NCI-H82 (cell line): ENCODE data around the gene PORCN.

ENCODE experiments used
- DNase-seq: peaks from one replicate; lab custom pipeline; 2025; lab: John Stamatoyannopoulos, UW

Gene PORCN

GRCh38 chrX:48476919-48477318, 31.9 kb upstream of the PORCN start:
- DNase-seq = no peak

GRCh38 chrX:48477960-48478755, 30.6 kb upstream of the PORCN start:
- DNase-seq = no peak

DNA sequence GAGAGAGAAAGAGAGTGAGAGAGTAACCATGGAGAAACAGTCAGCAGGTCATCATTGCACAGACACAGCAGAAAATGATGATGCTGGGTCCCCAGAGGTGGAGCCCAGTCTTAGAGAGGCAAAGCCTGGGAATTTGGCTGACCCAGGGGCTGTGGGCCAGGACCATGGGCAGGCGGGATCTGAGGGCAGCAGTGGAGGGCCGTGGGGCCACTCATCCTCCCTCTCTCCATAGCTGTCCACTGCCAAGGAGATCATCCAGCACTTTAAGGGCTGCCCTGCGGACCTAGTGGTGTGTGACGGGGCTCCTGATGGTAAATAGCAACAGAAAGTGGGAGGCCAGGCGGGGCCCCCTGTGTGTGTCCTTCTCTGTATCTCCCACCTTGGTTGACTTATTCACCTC, 30.0 kb upstream of the PORCN start:
- no peak for DNase-seq

DNA sequence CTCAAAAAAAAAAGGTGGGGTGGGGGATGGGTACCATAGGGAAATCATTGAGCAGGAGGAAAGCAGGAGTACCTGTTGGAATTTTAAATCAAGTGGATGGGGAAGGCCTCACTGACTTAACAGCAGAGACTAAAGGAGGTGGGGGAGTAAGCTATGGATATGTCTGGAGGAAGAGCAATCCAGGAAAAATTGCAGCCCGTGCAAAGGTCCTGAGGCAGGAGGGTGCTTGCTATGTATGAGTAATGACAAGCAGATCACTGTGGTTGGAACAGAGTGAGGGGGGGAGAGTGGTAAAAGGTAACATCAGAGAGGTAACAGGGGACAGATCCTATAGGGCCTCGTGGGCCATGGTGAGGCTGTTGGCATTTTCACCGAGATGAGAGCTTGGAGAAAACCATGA, 28.6 kb upstream of the PORCN start:
- no peak for DNase-seq

GRCh38 chrX:48480583-48480982, 28.2 kb upstream of the PORCN start:
- no peak for DNase-seq

GRCh38 chrX:48482526-48482925, 26.3 kb upstream of the PORCN start:
- no peak for DNase-seq

DNA sequence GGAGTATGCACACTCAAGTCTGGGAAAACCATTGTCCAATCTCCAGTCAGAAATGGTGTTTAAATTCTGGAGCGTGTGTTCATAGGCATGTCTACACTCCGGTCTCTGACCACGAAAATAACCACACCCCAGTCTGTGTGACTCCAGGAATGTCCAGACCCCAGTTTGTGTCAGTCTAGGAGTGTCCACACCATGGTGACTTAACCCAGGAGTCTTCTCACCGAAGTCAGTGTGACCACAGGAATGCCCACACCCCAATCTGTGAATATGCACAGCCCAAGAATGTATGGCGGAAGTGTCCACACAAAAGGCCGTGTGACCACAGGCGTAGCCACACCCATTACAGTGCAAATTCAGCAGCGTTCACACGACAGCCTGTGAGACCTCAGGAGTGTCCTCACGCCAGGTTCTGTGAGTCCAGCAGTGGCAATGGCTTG, 21.4 kb upstream of the PORCN start:
- no peak for DNase-seq

DNA sequence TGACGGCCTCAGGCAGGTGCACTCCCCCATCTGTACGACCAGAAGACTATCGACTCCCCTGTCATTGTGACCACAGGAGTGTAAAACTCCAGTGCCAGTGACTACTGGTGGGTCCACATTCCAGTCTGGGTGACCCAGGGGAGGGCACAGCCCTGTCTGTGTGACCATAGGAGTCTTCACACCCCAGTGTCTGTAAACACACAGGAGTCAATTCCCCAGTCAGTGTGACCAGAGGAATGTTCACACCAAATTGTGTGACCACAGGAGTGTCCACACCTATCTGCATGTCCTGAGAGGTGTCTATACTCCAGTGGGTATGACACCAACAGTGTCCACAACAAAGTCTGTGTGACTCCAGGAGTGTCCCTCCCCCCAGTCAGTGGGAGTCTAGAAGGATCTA, 20.8 kb upstream of the PORCN start:
- no peak for DNase-seq

DNA sequence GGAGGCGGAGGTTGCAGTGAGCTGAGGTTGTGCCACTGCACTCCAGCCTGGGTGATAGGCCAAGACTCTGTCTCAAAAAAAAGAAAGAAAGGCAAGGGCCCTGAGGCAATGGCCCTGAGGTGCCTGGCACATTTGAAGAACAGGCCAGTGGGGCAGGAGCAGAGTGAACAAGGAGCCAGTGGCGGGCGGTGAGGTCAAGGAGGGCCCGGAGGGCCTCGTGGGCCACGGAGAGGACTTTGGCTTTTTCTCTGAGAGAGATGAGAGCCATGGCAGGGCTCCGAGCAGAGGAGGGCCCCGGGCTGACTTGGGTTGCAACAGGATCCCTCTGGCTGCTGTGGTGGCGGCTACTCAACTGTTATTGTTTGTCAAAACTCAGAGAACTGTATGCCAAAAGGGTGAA, 19.5 kb upstream of the PORCN start:
- no peak for DNase-seq

- DNase-seq = peak; percentile 83
These were observed 18.9 kb upstream of the PORCN start for GRCh38 chrX:48489892-48490291.

DNA sequence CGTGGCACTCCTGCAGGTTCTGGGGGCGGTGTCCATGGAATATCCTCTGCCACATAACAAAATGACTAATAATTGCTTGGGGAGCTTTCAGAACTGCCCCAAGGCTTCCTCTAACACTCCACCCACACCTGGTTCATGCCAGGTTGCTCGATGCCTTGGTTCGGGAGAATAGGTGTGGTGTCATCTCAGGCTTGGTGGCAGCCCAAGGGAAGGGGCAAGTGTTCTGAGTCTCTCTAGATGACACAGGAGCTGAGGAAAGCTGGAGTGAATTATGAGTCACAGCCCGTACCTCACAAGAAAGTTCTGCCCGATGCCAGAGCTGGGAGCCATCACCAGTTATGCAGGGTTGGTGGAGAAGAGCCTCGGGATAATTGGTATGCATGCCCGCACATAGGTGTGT, 18.1 kb upstream of the PORCN start:
- no peak for DNase-seq

DNA sequence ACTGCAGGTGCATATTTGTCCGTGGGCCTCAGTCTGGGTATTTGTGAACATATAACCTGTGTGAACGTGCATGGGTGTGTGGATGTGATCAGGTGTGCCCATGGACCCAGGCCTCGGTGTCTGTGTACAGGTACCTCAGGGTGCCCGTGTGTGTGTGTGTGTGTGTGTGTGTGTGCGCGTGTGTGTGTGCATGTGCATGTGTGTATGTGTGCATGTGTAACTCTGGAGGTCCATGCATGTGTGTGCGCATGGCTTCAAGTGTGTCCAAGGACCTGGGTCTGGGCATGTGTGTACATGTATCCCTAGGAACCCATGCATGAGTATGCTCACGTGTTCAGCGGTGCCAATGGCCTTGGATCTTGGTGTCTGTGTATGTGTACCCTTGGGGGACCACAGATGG, 17.0 kb upstream of the PORCN start:
- DNase-seq = no peak

- DNase-seq = no peak
These were observed 16.4 kb upstream of the PORCN start for GRCh38 chrX:48492293-48492910.

DNA sequence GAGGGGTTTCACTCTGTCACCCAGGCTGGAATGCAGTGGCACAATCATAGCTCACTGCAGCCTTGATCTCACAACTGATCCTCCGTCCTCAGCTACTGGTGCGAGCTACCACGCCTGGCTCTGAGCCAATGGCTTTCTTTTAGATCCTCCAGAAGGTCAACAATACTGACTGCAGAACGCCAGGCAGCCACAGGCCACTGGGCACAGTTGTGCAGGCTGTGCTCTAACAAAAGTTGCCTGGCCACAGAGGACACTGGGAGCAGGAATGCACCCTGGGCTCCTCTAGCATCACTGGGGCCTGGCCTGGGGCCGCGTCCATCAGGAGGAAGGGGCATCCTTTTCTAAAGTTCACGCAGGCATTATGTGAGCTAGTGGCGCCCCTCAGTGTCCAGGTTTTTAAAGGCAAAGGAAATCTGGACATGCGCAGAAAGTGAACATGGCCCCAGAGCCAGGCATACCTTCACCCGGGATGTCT, 14.9 kb upstream of the PORCN start:
- peak; percentile 66 for DNase-seq

DNA sequence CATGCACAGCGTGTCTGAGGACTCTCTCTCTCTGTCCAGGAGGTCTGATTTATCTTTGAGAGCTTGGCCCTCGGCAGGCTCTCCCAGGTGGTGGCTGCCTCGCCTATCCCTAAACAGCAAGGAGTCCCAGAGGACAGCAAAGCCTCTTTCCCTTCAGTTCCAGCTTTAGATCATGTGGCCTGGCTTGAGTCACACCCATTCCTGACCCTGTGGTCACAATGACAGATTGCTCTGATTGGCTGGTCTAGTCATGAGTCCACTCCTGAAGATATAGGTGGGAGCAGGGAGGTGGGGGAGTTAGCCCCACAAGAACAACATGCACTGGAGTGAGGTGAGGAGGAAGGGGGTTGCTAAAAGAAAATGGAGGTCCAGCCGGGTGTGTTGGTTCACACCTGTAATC, 12.1 kb upstream of the PORCN start:
- DNase-seq = no peak

DNA sequence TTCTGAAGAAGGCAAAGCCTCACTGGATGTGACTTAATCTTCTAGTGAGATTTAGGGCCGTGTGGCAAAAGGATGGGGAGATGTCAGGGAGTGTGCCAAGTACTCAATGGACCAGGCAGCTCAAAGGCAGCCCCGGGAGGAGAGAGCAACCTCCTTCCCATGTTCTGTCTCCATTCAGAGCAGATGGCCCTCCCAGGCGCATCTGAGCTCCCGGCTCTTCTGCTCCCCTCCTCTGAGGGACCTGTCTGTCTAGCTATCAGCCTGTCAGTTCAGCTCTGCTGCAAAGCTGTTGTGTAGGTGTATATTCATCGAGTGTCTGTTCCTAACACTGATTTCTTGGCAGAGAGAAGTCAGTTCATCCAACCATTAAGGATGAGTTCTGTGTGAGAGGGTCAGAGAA, 10.9 kb upstream of the PORCN start:
- DNase-seq = peak; percentile 27

DNA sequence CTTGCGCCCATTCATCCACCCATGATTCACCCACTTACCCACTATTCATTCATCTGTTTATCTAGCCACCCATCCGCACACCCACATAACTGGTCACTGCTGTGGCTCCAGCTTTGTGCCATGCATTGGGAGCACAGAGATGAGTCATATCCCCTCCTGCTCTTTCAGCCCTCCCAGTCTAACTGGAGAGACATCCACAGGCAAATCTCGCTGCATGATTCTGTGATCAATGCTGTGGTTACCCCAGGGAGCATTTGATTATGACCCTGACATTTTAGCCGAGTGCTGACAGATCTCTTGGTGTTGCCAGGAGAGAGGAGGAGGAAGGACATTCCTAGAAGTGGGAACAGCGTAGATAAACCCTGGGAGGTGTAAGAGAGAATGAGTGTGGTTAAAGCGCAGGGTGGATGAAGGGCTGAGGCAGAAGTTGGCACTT, 10.4 kb upstream of the PORCN start:
- no peak for DNase-seq

GRCh38 chrX:48504261-48504660, 4.5 kb upstream of the PORCN start:
- DNase-seq = no peak

- DNase-seq = no peak
These were observed 3.3 kb upstream of the PORCN start for GRCh38 chrX:48505481-48505880.

DNA sequence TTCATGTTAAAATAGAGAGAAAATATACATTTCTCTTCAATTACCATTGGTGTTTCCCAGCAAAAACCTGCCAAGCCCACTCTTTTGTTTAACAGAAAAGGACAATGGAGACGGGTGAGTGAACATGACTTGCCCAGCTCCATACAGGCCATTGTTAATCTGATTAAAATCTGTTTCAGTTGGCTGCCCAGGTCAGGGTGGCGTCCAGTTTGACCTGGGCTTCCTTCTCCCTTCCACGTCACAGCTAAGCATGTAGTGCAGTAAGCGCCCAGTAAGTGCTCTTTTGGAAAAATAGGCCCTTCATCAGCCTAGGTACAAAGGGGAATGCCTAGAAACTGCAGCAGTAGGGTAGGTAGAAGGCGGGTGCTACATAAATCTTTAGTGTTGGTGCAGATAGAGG, 1.5 kb upstream of the PORCN start:
- DNase-seq = no peak

- peak; percentile 29 for DNase-seq
These were observed 426 bp downstream of the PORCN start for GRCh38 chrX:48509245-48509590.

DNA sequence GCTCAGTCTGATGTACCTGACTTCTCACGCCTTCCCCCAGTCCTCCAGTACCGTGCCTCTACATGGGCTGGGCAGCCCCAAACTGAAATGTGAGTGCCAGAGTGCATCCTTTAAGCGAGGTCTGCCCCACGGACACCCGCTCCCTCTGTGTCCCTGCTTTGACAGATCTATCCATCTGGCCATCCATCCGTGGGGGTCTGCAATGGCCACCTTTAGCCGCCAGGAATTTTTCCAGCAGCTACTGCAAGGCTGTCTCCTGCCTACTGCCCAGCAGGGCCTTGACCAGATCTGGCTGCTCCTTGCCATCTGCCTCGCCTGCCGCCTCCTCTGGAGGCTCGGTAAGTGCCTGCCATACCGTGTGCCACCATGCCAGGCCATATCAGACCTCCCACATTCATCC, 827 bp downstream of the PORCN start:
- DNase-seq = no peak

- peak; percentile 57 for DNase-seq
These were observed 2.8 kb downstream of the PORCN start for GRCh38 chrX:48511560-48511959.
